GM06990 (cell line): ENCODE data around the gene CIB2.

ENCODE experiments used
- DNase-seq: peaks from one replicate; pipeline ENCODE4 v3.0.0-alpha.2; 2011; ENCODE audit not compliant: insufficient read length; ENCODE audit errors: extremely low read depth
- H3K27me3 ChIP-seq: replicated peaks from 2 replicates; pipeline ENCODE4 v1.6.0; 2011; ENCODE audit warnings: low read length; ENCODE audit not compliant: control insufficient read depth, insufficient read depth
- H3K36me3 ChIP-seq: 2 replicates; pipeline ENCODE4 v1.5.1; 2011; ENCODE audit warnings: low read length; ENCODE audit not compliant: control insufficient read depth, insufficient read depth
- H3K4me3 ChIP-seq: replicated peaks from 2 replicates; pipeline ENCODE4 v1.5.1; 2011; ENCODE audit warnings: low read depth, mild to moderate bottlenecking, control low read depth, low read length
- CTCF ChIP-seq: IDR thresholded peaks from 2 replicates; pipeline ENCODE4 v1.5.1; 2011; ENCODE audit warnings: low read length, control low read depth, mild to moderate bottlenecking, inconsistent platforms; ENCODE audit not compliant: insufficient read depth, poor library complexity, severe bottlenecking

The CIB2 gene

GRCh38 chr15:78164010-78164409 is 32.8 kb upstream of the CIB2 start:
- no peak for DNase-seq
- no peak for TF ChIP-seq CTCF
- H3K36me3 ChIP-seq = peaks cover 29% of the 10 kb centered on the region
- no peak overlapping the region for H3K4me3 ChIP-seq
- H3K27me3 ChIP-seq = no peaks in the 10 kb centered on the region

GRCh38 chr15:78162038-78162437 is 30.8 kb upstream of the CIB2 start:
- Histone ChIP-seq H3K36me3 (peaks cover 28% of the 10 kb centered on the region), H3K4me3 (no peak overlapping the region), H3K27me3 (no peaks in the 10 kb centered on the region)
- TF ChIP-seq CTCF = no peak
- no peak for DNase-seq

- no peak for DNase-seq
- TF ChIP-seq CTCF = no peak
- Histone ChIP-seq H3K4me3 (no peak overlapping the region), H3K27me3 (no peaks in the 10 kb centered on the region), H3K36me3 (peaks cover 17% of the 10 kb centered on the region)
These were observed 28.1 kb upstream of the CIB2 start for GRCh38 chr15:78159395-78159794.

- Histone ChIP-seq H3K4me3 (no peak overlapping the region), H3K27me3 (no peaks in the 10 kb centered on the region), H3K36me3 (peaks cover 20% of the 10 kb centered on the region)
- DNase-seq = no peak
- no peak for TF ChIP-seq CTCF
These were observed 26.0 kb upstream of the CIB2 start for GRCh38 chr15:78157203-78157602.

GRCh38 chr15:78156653-78157052 is 25.4 kb upstream of the CIB2 start:
- TF ChIP-seq CTCF = no peak
- DNase-seq = no peak
- peaks cover 15% of the 10 kb centered on the region for H3K36me3 ChIP-seq
- no peaks in the 10 kb centered on the region for H3K27me3 ChIP-seq
- H3K4me3 ChIP-seq = no peak overlapping the region

GRCh38 chr15:78155355-78155939 is 24.2 kb upstream of the CIB2 start:
- no peak for TF ChIP-seq CTCF
- Histone ChIP-seq H3K4me3 (no peak overlapping the region), H3K27me3 (no peaks in the 10 kb centered on the region), H3K36me3 (peaks cover 12% of the 10 kb centered on the region)
- no peak for DNase-seq
